A549 (cell line): ENCODE results near the gene GIMD1. TPM values are rescaled to one million over a fixed set of nuclear protein-coding genes. Genes with fewer than 3 reads are reported as not detected.

ENCODE experiments used
- ATAC-seq, 2 experiments: fragments of 200-7000 bp in 1 of 2; fragments of >200 bp in 1 of 2; cut with Nextera tagmentation in 1 of 2; cut with Tn5 transposase in 1 of 2; 3 replicates each; pipeline versions ENCODE4 v1.8.0 to v1.9.1; 2018 to 2020; ENCODE audit warnings: mild to moderate bottlenecking in 1 of 2, moderate library complexity in 1 of 2
- CTCF ChIA-PET: fragments of 300-600 bp; sonication (Branson Sonifier 250); formaldehyde crosslinking; extraction: SDS; loops from one replicate; lab custom pipeline; 2021; ENCODE audit warnings: antibody characterized with exemption, inconsistent platforms; lab: Yijun Ruan, JAX
- POLR2A ChIA-PET: fragments of 350-600 bp; formaldehyde crosslinking; extraction: SDS; loops from one replicate; lab custom pipeline; 2021; ENCODE audit warnings: antibody characterized with exemption, inconsistent platforms; lab: Yijun Ruan, JAX
- DNase-seq, 2 experiments: peaks; one replicate each; pipeline versions ENCODE4 v3.0.0 to v3.0.0-alpha.2; 2011 to 2016; ENCODE audit warnings: low read depth in 1 of 2, low spot score in 1 of 2
- FAIRE-seq: peaks from 2 replicates; lab custom pipeline; 2011; peaks lifted over from hg19 to GRCh38; lab: Jason Lieb, UNC
- H3K27ac ChIP-seq, 2 experiments: fragments of >200 bp; sonication (Bioruptor Twin); formaldehyde crosslinking; 3 replicates each; pipeline ENCODE4 v1.5.1; 2016 to 2017
- H3K4me1 ChIP-seq: fragments of >200 bp; sonication (Bioruptor Twin); formaldehyde crosslinking; 3 replicates; pipeline ENCODE4 v1.6.1; 2016
- H3K4me2 ChIP-seq: fragments of >200 bp; sonication (Bioruptor Twin); formaldehyde crosslinking; 3 replicates; pipeline ENCODE4 v1.6.1; 2016
- H3K4me3 ChIP-seq: fragments of >200 bp; sonication (Bioruptor Twin); formaldehyde crosslinking; 3 replicates; pipeline ENCODE4 v1.5.1; 2016
- H3K9me3 ChIP-seq: fragments of >200 bp; sonication (Bioruptor Twin); formaldehyde crosslinking; 3 replicates; pipeline ENCODE4 v1.6.1; 2016
- BHLHE40 ChIP-seq: IDR thresholded peaks from 2 replicates; pipeline ENCODE4 v1.6.1; 2012; ENCODE audit warnings: low read depth, low read length, inconsistent platforms
- CBX2 ChIP-seq: fragments of 200-600 bp; sonication (generic); IDR thresholded peaks from 2 replicates; pipeline ENCODE4 v1.6.1; 2016; ENCODE audit warnings: low read depth, mild to moderate bottlenecking, borderline replicate concordance
- CBX8 ChIP-seq: fragments of 200-600 bp; sonication (generic); IDR thresholded peaks from 2 replicates; pipeline ENCODE4 v1.6.1; 2016
- CEBPB ChIP-seq, 2 experiments: fragments of >200 bp in 1 of 2; sonication (Bioruptor Twin) in 1 of 2; formaldehyde crosslinking in 1 of 2; IDR thresholded peaks; 2 replicates each; pipeline ENCODE4 v1.6.1; 2012 to 2016
- EHF ChIP-seq: fragments of 250-450 bp; sonication (Bioruptor Pico); IDR thresholded peaks from 2 replicates; pipeline ENCODE4 v1.5.0; 2020; ENCODE audit warnings: mild to moderate bottlenecking
- EHMT2 ChIP-seq: fragments of 200-600 bp; sonication (generic); IDR thresholded peaks from 2 replicates; pipeline ENCODE4 v1.6.1; 2016; ENCODE audit warnings: antibody characterized with exemption, low read depth, mild to moderate bottlenecking, moderate library complexity
- ESRRA ChIP-seq: fragments of 150-350 bp; IDR thresholded peaks from 2 replicates; pipeline ENCODE4 v1.6.1; 2014; ENCODE audit warnings: mild to moderate bottlenecking, low read length, borderline replicate concordance
- FOSL2 ChIP-seq, 2 experiments: fragments of 450-650 bp in 1 of 2; fragments of >200 bp in 1 of 2; sonication (Bioruptor Twin) in 1 of 2; formaldehyde crosslinking; IDR thresholded peaks; 2 replicates each; pipeline versions ENCODE4 v1.5.0 to v1.6.1; 2016 to 2020; ENCODE audit warnings: mild to moderate bottlenecking in 1 of 2, moderate library complexity in 1 of 2
- HOXA7 ChIP-seq: fragments of 250-450 bp; sonication (Bioruptor Pico); IDR thresholded peaks from 2 replicates; pipeline ENCODE4 v1.5.0; 2020; ENCODE audit warnings: mild to moderate bottlenecking, moderate library complexity
- HOXB13 ChIP-seq: fragments of 250-450 bp; sonication (Bioruptor Pico); IDR thresholded peaks from 2 replicates; pipeline ENCODE4 v1.5.0; 2020; ENCODE audit warnings: low read depth, mild to moderate bottlenecking, moderate library complexity
- HOXB5 ChIP-seq: fragments of 250-450 bp; sonication (Bioruptor Pico); IDR thresholded peaks from 2 replicates; pipeline ENCODE4 v1.5.0; 2020; ENCODE audit warnings: mild to moderate bottlenecking, moderate library complexity
- JUNB ChIP-seq: fragments of >200 bp; sonication (Bioruptor Twin); formaldehyde crosslinking; IDR thresholded peaks from 2 replicates; pipeline ENCODE4 v1.6.1; 2016
- KDM5A ChIP-seq: fragments of 200-600 bp; sonication (generic); IDR thresholded peaks from 2 replicates; pipeline ENCODE4 v1.6.1; 2016; ENCODE audit warnings: antibody characterized with exemption, mild to moderate bottlenecking
- MAFK ChIP-seq: fragments of 450-650 bp; IDR thresholded peaks from 2 replicates; pipeline ENCODE4 v1.6.1; 2014; ENCODE audit not compliant: partially characterized antibody
- NFE2L2 ChIP-seq: fragments of 150-350 bp; conservative IDR thresholded peaks from 2 replicates; pipeline ENCODE4 v1.6.1; 2014; ENCODE audit warnings: low read length
- NR3C1 ChIP-seq: fragments of >200 bp; sonication (Bioruptor Twin); formaldehyde crosslinking; IDR thresholded peaks from 3 replicates; pipeline ENCODE4 v1.6.1; 2017
- POLR2A ChIP-seq: IDR thresholded peaks from 2 replicates; pipeline ENCODE4 v1.6.1; 2012; ENCODE audit warnings: mild to moderate bottlenecking, low read length
- RAD21 ChIP-seq, 2 experiments: fragments of >200 bp in 1 of 2; sonication (Bioruptor Twin) in 1 of 2; formaldehyde crosslinking in 1 of 2; IDR thresholded peaks in 1 of 2; conservative IDR thresholded peaks in 1 of 2; 2 replicates in 1 of 2; 3 replicates in 1 of 2; pipeline ENCODE4 v1.6.1; 2012 to 2018; ENCODE audit warnings: inconsistent platforms in 1 of 2
- RARB ChIP-seq: fragments of 250-450 bp; sonication (Bioruptor Pico); IDR thresholded peaks from 2 replicates; pipeline ENCODE4 v1.8.0; 2021; ENCODE audit warnings: mild to moderate bottlenecking, moderate library complexity
- RCOR1 ChIP-seq: fragments of 150-350 bp; IDR thresholded peaks from 2 replicates; pipeline ENCODE4 v1.6.1; 2014; ENCODE audit warnings: antibody characterized with exemption, low read length, low read depth
- RNF2 ChIP-seq: fragments of 200-600 bp; sonication (generic); IDR thresholded peaks from 2 replicates; pipeline ENCODE4 v1.6.1; 2016; ENCODE audit warnings: low read depth, mild to moderate bottlenecking, antibody characterized with exemption, moderate library complexity, borderline replicate concordance
- SREBF2 ChIP-seq: fragments of 450-650 bp; IDR thresholded peaks from 2 replicates; pipeline ENCODE4 v1.6.1; 2014; ENCODE audit warnings: mild to moderate bottlenecking, moderate library complexity
- TFCP2L1 ChIP-seq: fragments of 250-450 bp; sonication (Bioruptor Pico); IDR thresholded peaks from 2 replicates; pipeline ENCODE4 v1.5.0; 2021; ENCODE audit warnings: mild to moderate bottlenecking
- TP53 ChIP-seq: fragments of 250-450 bp; sonication (Bioruptor Pico); IDR thresholded peaks from 2 replicates; pipeline ENCODE4 v1.5.0; 2021; ENCODE audit warnings: mild to moderate bottlenecking, moderate library complexity
- ZC3H11A ChIP-seq: fragments of 450-650 bp; IDR thresholded peaks from 2 replicates; pipeline ENCODE4 v1.6.1; 2014; ENCODE audit warnings: antibody characterized with exemption, mild to moderate bottlenecking
- ZFP36 ChIP-seq: fragments of 450-650 bp; IDR thresholded peaks from 2 replicates; pipeline ENCODE4 v1.6.1; 2014; ENCODE audit warnings: borderline replicate concordance; ENCODE audit not compliant: partially characterized antibody
- ZSCAN20 ChIP-seq: fragments of 250-450 bp; sonication (Bioruptor Pico); IDR thresholded peaks from 2 replicates; pipeline ENCODE4 v1.8.0; 2022; ENCODE audit warnings: mild to moderate bottlenecking, moderate library complexity
- WGBS: methylation state at CpG from one replicate; pipeline ENCODE4 v1.1.6; 2017; ENCODE audit errors: missing lambda C conversion rate; 5-methylcytosine and 5-hydroxymethylcytosine counted together
- polyA plus RNA-seq, 4 experiments: library from polyadenylated mRNA; depleted of rRNA in 3 of 4; stranded (reverse); fragments of >200 nt; fragmentation: RNase III in 1 of 4; extraction: RNeasy Plus Mini Kit Qiagen cat#74134 plus additional on column Dnase treatment in 1 of 4; gene quantifications; 2 replicates in 3 of 4; 3 replicates in 1 of 4; pipeline ENCODE4 v1.2.3, GENCODE V29; 2011 to 2017
- TF ChIP-seq, protein P1 (sequence below): IDR thresholded peaks from 2 replicates; pipeline ENCODE4 v1.6.1; 2012
- TF ChIP-seq, protein P2 (sequence below): IDR thresholded peaks from 2 replicates; pipeline ENCODE4 v1.6.1; 2012; ENCODE audit warnings: low read depth, borderline replicate concordance
- TF ChIP-seq, protein P3 (sequence below): fragments of >200 bp; sonication (Bioruptor Twin); formaldehyde crosslinking; IDR thresholded peaks from 3 replicates; pipeline ENCODE4 v1.6.1; 2016

Gene GIMD1
- polyA plus RNA-seq, 2 of the 4 experiments (the other 2 are of a cell fraction), result not detected

DNA sequence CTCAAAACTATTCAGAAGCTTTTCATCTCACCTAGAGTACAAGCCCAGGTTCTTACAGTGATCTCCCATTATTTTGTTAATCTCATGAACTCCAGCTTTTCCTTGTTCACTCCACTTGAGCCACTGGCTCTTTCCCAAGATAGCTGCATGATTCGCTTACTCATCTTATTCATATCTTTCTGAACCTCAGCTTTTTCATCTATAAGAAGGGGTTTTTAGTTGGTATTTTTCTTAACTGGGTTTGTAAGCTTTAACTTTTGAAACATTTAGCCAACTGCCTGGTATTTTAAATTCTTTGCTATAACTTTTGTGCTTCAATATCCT, 24.0 kb downstream of the GIMD1 start:
- Histone ChIP-seq H3K9me3 (no peaks in the 10 kb centered on the region), H3K4me2 (peak overlapping the region; percentile 66), H3K4me3 (no peak overlapping the region), H3K4me1 (peaks cover 26% of the 10 kb centered on the region), H3K27ac (peak overlapping the region; percentile 37 to 71; a peak in 5 of 6 replicates)
- TF ChIP-seq JUNB (no peak), HOXB5 (no peak), MAFK (peak; percentile 35)
- POLR2A ChIA-PET, result no interaction called here
- 34% methylated on average over 1 of the region's 1 CpG for WGBS
- no peak for FAIRE-seq
- DNase-seq, result no peak
- CTCF ChIA-PET, result interaction anchor here (1.5 kb wide), 1 partner anchor 18 kb away, joined by 4 read pairs; no protein-coding TSS in a partner anchor
- ATAC-seq, result peak; percentile 47; a peak in 3 of 6 replicates

DNA sequence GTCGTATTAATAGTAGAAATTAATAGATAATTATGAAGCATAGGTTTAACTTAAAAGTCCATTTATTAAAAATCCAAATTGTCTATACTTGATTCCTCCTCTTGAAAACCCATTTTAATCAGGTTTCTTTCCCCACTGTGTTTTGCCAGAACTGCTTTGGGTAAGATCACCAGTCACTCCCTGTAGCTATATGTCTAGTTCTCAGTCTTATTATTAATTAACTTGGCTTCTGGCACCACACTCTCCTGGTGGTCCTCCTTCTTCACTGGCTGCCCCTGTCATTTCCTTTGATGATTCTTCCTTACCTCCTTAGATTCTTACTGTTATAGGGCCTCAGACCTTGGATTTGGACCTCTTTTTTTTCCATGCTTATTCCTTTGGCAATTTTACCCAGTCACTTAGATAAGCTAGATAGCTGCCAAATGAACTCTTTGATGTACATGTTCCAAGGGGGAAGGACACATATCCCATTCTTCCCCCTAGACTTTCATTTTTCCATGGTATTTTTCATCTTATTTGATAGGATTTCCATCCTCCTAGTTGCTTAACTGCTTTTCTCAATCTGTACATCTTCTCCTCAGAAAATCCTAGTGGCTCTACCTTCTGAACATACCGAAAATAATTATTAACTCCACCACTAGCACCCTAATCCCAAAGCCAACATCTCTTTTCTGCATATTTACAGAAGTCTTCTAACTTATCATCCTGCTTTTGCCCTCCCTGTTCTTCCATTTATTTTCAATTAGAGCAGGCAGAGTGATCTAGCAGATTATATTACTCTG, 24.5 kb downstream of the GIMD1 start:
- peaks cover 26% of the 10 kb centered on the region for H3K4me1 ChIP-seq
- TF ChIP-seq HOXB13 (CRISPR knock-in tag), result no peak
- no peak for TF ChIP-seq TFCP2L1
- TF ChIP-seq, protein P1, sequence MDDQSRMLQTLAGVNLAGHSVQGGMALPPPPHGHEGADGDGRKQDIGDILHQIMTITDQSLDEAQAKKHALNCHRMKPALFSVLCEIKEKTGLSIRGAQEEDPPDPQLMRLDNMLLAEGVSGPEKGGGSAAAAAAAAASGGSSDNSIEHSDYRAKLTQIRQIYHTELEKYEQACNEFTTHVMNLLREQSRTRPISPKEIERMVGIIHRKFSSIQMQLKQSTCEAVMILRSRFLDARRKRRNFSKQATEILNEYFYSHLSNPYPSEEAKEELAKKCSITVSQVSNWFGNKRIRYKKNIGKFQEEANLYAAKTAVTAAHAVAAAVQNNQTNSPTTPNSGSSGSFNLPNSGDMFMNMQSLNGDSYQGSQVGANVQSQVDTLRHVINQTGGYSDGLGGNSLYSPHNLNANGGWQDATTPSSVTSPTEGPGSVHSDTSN, result no peak
- TF ChIP-seq HOXA7 (CRISPR knock-in tag), result no peak
- no peak for TF ChIP-seq NFE2L2
- no peak for TF ChIP-seq CEBPB (IDR thresholded peaks at IDR 0.05)
- no peak for TF ChIP-seq BHLHE40
- TF ChIP-seq, protein P2, sequence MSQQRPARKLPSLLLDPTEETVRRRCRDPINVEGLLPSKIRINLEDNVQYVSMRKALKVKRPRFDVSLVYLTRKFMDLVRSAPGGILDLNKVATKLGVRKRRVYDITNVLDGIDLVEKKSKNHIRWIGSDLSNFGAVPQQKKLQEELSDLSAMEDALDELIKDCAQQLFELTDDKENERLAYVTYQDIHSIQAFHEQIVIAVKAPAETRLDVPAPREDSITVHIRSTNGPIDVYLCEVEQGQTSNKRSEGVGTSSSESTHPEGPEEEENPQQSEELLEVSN, result no peak
- TF ChIP-seq HOXB5, result no peak
- no peak for TF ChIP-seq RAD21 (conservative IDR thresholded peaks at IDR 0.05 in 1 of 2, IDR thresholded peaks at IDR 0.05 in 1 of 2)
- no peak for TF ChIP-seq RCOR1
- TF ChIP-seq, protein P3, sequence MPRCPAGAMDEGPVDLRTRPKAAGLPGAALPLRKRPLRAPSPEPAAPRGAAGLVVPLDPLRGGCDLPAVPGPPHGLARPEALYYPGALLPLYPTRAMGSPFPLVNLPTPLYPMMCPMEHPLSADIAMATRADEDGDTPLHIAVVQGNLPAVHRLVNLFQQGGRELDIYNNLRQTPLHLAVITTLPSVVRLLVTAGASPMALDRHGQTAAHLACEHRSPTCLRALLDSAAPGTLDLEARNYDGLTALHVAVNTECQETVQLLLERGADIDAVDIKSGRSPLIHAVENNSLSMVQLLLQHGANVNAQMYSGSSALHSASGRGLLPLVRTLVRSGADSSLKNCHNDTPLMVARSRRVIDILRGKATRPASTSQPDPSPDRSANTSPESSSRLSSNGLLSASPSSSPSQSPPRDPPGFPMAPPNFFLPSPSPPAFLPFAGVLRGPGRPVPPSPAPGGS, result no peak
- no peak for TF ChIP-seq RNF2
- TF ChIP-seq ESRRA, result no peak
- no peak for TF ChIP-seq ZC3H11A
- TF ChIP-seq RARB (CRISPR knock-in tag), result no peak
- TF ChIP-seq KDM5A, result no peak
- TF ChIP-seq, all 56 proteins: peak for 0
- ChIA-PET CTCF (interaction anchor here (1.5 kb wide), 1 partner anchor 18 kb away, joined by 4 read pairs; no protein-coding TSS in a partner anchor), POLR2A (no interaction called here)
- no peaks in the 10 kb centered on the region for H3K9me3 ChIP-seq
- peak; percentile 19 to 28; a peak in 2 of 6 replicates for ATAC-seq
- 51% methylated on average over 2 of the region's 2 CpGs for WGBS
- no peak overlapping the region for H3K4me3 ChIP-seq
- FAIRE-seq, result no peak
- peak in 1 of 2 experiments; percentile 7 for DNase-seq
- H3K4me2 ChIP-seq, result peak overlapping the region; percentile 66
- peak overlapping the region; percentile 37 to 71; a peak in 5 of 6 replicates for H3K27ac ChIP-seq

DNA sequence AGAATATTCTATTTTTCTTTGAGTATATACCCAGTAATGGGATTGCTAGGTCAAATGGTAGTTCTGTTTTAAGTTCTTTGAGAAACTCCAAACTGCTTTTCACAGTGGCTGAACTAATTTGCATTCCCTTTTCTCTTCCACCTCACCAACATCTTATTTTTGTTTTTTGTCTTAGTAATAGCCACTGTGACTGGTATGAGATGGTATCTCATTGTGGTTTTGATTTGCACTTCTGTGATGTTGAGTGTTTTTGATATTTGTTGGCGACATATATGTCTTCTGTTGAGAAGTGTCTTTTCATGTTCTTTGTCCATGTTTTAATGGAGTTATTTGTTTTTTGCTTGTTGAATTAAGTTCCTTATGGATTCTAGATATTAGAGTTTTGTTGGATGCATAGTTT, 27.8 kb downstream of the GIMD1 start:
- ATAC-seq, result no peak
- 77% methylated on average over 1 of the region's 1 CpG for WGBS
- TF ChIP-seq, protein P3, result no peak
- TF ChIP-seq ZFP36 (no peak), CBX8 (no peak), EHF (no peak), ESRRA (no peak), RAD21 (conservative IDR thresholded peaks at IDR 0.05 in 1 of 2, IDR thresholded peaks at IDR 0.05 in 1 of 2) (no peak), TFCP2L1 (no peak), NR3C1 (no peak), BHLHE40 (no peak), ZSCAN20 (CRISPR knock-in tag) (no peak), CBX2 (no peak), POLR2A (no peak), FOSL2 (IDR thresholded peaks at IDR 0.05) (no peak), FOSL2 (CRISPR knock-in tag; IDR thresholded peaks at IDR 0.05) (no peak), TP53 (CRISPR knock-in tag) (no peak), EHMT2 (no peak), SREBF2 (no peak)
- TF ChIP-seq, protein P2, result no peak

More for the DNA sequence above, 27.8 kb downstream of the GIMD1 start:
- H3K27ac ChIP-seq, result no peak overlapping the region
- FAIRE-seq, result no peak
- no peaks in the 10 kb centered on the region for H3K9me3 ChIP-seq
- no peak overlapping the region for H3K4me2 ChIP-seq
- POLR2A ChIA-PET, result interaction anchor here (0.6 kb wide), 1 partner anchor 991 kb away, joined by 3 read pairs; no protein-coding TSS in a partner anchor
- CTCF ChIA-PET, result no interaction called here
- H3K4me1 ChIP-seq, result peaks cover 26% of the 10 kb centered on the region
- no peak for DNase-seq
- no peak overlapping the region for H3K4me3 ChIP-seq
